NCI-H2107 treated with DMSO at 0.1 percent for 48 hours (cell line): ENCODE data around the gene CSMD2.

Experiments
- DNase-seq: peaks from one replicate; lab custom pipeline; 2025; ENCODE audit not compliant: unreplicated experiment; lab: John Stamatoyannopoulos, UW

CSMD2 gene

DNA sequence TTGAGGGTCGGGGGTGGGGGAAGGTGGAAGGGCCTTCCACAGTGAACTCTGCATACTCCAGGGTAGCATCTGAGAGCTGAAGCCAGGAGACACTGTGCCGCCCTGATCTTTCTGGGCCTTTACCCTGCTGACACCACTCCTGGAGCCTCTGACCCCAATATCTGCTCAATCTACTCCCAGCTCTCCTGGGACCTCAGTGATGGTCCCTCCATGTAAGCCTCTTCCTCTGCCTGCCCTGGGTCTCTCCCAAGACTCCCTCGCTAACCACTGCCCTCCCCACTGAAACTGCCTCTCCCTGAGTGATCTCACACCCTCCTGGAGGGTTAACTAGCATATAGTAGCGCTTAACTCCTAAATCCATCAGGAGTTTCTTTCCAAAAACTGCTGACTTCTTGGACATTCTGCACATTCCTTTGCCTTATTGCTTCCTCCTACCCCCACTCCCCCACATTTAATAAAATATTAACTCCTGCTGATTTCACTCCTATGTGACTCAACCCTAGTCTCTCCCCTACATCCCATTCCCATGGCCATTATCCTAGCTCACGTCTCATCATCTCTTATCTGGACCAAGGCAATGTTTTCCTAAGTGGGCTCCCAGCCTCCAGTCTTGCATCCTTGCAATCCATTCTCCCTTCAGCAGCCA lies 155.6 kb downstream of the CSMD2 start:
- DNase-seq = no peak

DNA sequence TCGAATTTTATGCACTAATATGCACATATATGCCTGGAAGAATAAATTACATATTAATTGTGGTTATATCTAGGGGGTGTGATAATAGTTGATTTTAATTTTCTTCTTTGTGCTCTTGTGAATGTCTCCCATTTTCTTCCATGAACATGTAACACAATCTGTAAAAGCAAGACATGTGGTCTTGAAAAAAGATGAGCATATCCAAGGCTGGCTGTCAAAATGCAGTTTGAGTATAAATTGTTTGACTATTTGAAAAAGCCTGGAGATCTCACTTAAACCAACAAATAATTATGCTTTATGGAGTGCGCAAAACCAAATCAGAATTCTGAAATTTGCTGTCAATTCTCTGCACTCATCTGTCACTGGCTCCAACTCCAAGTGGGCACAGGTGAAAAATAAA lies 157.3 kb downstream of the CSMD2 start:
- DNase-seq = no peak

DNA sequence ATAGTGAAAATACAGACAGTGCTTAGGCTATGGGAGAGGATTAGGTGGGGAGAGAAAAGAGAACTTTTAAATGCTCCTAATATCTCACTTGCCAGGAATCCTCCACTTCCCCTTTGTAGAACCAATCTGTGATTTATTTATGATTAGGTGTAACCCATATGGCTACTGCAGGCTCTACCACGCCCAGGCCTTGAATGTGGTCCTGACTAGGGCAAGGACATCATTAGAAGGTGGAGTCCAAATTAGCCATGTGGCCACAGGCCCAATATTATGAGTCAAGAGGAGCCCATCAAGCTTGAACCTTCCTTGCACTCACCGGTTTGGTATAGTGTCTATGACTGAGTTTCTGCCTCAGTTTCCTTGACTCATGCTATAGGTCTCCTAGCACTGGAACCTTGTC lies 159.7 kb downstream of the CSMD2 start:
- no peak for DNase-seq

DNA sequence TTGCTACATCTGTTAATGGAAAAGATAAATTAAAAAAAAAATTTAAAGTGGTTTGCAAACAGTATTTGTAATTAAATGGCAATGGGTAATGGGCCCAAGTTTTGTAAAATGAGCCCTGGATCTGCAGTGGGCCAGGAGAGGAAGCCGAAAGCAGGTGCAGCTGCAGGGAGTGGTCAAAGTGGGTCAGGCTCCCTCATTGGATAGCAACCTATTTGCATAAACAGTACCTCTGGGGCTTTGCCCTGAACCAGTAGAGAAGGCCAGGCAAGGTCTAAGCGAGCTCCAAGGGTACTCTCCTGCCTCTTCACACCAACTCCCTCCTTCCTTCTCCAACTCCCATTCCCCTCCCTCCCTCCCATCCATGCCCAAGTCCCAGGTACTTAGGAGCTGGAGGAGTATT lies 162.2 kb downstream of the CSMD2 start:
- DNase-seq = no peak

DNA sequence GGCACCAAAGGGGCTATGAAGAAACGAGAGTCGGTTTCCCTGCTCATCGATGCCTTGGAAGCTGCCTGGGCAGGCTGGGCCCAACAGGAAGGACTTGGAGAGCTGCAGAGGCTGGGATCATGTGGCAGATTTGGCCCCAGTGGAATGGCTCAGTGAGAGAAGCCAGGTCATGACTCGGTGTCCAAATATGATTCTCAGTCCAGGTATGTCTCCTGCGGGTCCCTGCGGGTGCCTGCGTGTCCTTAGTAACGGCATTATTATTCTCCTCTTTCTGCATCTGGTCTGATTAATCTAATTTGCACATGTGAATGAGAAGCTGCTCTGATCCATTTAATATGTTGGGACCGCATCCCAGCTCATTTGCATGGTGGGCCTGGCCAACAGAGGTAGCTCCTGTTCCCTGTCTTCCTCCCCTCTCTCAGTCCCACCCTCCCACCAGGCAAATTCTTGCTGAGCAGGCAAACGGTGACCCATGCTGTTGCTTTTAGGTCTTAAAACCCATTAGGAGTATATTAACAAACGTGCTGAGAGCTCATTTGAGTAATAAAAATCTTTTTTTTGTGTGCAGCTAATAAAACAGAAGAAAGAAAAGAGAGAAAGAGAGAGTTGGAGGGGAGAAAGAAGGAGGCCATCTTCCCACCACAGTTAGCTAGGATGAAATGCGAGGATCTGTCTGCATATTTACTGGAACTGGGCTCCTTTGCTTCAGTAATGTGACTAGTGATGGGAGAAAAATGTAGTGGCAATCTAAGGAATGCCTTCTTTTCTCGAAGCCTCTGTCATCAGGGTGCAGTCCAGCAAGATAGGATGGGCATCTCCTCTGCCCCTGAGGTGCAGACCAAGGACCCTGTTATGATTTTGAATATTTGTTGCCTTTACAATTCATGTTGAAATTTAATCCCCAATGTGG lies 167.6 kb downstream of the CSMD2 start:
- no peak for DNase-seq

DNA sequence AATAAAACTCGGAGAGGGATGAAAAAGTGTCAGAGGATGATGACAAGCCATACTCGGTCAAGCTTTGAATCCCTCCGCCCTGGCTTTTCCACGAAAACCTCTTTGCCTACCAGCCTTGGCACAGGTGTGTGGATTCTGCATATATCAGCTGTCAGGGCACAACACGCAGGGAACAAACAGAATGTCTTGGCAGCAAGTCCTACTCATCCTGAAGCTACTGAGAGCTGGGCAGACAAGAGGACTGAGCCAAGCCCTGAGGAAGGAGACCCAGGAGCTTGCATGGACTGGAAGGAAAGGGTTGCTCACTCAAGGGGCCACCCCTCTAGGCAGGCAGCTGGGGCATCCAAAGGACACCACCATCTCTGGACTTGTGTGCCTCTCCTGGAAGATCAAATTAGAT lies 168.7 kb downstream of the CSMD2 start:
- DNase-seq = no peak

DNA sequence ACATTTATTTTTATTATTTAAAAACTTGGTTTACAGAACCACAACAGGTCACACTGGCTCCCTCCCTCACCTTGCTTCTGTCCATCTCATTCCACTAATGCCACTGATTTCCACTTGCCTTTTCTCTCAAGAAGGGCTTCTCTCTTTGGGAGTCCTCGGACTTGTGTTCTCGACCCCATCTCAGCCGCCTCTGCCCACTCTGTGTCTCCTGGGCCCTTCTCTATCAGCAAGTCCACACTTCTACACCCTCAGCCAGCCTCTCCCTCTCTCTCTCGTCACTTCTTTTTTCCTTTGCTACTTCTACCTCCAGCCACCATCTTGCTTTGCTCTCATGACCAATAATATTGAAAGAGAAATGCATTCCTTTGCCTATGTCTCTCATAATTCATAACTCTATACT lies 171.7 kb downstream of the CSMD2 start:
- DNase-seq = no peak

DNA sequence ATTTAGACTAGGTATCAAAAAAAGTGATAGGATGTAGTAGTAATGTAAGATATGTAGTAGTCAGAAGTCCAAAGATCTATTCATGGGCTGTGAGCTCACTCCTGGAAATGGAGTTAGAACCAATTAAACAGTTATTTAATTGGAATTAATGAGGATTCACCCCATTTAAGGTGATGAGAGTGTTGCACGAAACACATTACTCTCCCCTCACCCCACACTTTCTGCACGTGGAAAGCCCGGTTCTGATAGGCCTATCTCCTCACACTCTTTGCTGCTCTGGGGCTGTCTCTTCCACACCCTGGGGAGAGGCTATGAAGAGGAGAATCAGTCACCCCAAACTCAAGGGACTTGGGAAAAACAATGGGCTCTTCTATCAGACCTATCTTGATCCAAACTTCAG lies 174.7 kb downstream of the CSMD2 start:
- DNase-seq = no peak

DNA sequence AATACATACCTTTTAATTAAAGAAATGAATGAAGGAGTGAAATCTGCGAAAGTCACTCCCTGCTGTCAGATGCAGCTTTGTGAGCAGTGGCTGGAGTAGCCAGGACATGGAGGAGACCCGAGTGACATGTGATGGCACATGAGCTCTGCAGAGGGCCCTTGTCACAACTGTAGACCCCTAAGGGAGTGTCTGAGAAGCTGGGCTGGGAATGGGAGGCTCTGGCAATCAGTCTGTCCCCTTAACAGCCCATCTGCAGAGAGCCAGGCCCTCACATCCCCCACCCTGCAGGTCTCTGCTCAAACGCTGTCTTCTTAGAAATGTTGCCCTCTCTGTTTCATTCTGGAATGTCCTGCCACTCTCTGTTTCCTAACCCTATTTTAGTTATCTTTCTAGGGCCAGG lies 176.9 kb downstream of the CSMD2 start:
- DNase-seq = no peak

DNA sequence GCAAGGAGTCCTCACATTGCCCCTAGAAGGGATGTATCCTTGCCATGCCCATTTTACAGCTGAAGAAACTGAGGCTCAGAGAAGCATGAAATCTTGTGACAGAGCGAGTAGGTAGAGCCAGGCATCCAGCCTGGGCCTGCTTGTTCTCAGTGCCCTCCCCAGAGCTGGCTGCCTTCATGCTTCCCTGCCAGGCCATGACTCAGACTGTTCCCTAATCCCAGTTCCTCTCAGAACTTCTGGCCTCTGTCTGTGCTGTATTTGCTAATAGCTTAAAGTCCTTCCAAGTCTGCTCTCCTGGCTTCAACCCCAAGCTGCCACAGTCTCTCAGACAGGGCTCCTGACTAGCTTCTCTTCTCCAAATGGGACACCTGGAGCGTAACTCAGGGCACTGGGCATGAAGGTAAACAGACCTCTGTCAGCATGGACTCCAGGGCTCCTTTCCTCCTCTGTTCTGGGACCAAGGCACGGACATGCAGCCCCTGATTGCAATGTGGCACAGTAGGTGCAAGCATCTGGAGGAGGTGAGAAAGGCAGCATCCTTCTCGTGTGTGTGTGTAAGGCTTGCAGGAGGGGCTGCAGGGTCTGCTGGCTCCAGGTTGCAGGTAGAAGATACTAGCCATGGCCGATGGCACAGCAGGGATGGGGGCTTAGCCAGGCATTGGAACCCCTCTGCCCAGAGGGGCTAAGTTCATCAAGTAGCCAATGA lies 178.5 kb downstream of the CSMD2 start:
- no peak for DNase-seq

DNA sequence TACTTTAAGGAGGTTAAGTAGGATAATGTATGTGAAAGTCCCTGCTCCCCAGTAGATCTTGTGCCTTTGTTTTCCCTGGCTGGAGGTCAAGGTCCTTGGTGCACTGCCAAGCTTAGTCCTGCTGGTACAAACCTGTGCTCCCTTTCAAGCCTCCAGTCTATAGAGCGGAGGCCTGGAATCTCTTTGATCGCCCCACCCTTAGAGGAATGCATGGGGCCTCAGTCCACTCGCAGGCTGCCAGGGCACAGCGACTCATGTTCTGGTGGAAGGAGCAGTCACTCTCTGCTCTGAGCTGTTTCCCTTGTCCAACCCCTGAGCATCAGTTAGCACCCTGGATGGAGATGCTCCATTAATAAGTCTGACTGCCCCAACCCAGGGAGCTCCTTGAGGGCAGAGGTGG lies 179.4 kb downstream of the CSMD2 start:
- DNase-seq = no peak

DNA sequence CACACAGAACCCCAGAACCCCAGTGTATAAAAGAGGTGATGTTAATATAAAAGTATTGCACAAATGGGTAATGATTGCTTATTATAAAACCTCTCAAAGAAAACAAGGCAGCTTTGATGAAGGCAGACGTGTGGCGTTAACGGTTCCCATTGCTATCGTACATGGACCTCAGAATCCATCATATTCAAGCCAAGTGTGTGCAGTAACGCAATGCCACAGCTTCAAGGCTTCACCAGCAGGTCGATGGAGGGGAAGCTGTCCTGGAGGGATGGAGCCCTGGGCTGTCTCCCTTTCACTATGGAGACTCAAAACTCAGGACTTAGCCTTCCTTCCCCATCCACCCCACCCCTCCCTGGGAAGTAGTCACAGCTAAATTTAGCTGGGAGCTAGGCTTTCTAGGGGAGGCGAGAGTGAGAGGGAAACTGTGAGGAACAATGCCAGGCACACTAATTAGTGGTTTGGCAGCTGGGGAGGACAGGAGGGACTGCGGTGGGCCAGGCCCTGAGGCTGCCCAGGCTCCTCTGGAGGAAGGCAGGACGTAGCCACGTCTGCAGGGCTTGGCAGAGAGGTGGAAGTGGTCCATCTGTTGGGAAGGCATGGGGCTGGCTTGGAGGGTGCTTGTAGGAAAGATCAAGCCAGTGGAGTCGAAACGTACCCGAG lies 180.0 kb downstream of the CSMD2 start:
- DNase-seq = no peak

DNA sequence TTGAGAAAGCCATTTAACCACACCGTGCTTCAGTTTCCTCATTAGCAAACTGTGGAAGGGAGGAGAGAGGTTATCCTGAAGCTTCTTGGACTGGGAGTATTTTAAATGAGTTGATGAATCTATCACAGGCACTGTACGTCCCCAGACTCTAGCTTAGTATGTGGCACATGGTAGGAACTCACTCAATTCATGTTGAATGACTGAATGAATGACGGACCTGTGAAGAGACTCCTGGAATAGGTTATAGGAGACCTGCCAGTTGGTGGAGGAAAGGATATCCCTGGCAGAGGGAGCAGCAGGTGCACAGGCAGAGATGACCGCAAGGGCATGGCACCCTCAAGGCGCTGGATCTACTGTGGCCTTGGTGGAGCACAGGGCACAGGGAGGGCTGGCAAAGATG lies 182.6 kb downstream of the CSMD2 start:
- no peak for DNase-seq

DNA sequence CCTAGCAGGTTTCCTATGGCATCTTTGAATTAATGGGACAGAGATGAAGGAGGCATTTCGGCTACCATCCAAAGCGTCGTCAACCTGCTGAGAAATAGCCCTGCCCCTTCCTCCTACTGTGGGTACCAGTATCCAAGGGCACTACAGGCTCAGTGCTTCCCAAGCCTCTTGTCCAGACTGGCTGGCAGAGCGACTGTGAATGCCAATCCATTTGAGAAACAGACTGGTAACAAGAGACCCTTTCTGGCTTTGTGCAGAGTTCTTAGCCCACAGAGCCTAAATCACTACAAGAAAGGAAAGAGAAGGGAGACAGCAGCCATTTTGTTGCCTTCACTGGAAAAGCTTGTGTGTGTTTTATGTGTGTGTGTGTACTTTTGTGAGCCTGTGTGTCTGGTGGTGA lies 185.7 kb downstream of the CSMD2 start:
- no peak for DNase-seq

DNA sequence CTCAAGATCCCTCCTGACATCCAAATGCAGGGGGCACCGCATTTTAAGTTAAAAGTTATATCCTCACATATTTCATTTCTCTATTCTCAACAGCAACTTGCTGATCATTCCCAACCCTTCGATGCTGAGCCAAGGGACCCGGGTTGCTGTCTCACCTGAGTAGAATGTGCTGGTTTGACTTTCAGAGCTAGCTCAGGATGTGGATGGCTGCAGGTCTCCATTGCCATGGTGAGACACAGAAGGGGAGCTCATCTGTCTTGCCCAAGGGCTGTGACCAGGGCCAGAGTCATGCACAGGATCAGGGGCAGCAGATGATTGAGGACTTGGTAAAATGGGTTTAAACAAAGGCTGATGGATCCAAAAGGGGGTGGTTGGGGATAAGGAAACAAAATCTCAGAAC lies 189.1 kb downstream of the CSMD2 start:
- DNase-seq = no peak

DNA sequence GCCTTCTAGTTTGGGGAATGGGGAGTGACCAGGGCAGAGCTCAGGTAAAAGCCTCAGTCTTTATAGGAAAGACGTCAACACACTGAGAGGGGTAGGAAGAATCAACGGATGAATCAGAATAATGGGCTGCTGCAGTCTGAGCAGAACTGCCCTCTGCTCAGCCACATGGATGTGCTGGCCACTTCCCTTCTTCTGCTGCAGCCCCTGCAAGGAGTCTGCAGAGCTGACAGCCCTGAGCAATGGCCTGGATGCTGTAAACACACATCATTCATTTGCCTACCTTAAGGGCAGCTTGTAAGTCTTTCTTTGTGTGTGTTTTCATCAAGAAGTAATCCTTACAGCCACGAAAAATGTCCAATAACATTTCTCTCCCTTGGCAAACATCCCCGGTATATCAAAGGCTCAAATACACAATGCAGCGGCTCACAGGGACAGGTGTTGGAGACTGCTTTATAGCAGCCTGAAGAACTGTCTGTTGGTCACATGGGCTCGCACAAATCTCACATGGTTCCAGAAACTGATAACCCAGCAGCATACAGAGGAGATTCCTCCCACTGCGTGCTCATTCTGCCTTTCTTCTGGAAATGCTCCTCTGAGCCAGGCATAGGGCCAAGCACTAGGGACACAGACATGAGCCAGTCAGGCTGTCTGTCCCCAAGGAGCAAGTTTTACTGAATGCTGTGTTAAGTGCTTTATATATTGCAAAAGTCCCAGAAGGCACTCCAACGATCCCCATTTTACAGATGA lies 191.1 kb downstream of the CSMD2 start:
- no peak for DNase-seq

DNA sequence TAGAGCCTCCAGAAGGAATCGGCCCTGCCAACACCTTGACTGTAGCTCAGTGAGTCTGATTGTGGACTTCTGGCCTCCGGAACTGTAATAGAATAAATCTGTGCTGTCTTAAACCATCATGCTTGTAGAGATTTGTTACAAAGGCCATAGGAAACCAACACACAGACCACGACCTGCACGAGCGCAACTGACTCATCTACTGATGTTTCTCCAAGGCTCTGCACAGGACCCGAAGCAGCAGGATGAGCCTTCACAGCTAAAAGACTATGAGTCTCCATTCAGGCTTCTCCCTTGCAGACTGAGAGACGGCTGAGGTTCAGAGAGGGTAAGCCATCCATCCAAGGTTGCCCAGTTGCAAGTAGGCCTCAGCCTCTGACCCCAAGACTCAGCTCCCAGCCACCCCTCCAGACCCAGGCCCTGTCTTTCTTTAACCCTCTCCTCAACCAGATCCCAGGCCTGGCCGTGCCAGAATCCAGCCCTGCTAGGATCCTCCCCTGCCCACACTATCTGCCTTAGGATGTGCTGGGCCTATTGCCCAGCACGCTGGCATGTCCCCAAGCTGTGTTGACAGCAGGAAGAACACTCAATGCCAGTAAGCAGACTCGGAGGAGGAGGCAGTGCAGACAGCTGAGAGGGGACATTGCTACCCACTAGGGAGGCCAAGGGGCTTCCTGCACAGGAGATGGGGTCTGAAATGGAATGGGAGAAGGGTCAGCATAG lies 192.2 kb downstream of the CSMD2 start:
- DNase-seq = no peak

DNA sequence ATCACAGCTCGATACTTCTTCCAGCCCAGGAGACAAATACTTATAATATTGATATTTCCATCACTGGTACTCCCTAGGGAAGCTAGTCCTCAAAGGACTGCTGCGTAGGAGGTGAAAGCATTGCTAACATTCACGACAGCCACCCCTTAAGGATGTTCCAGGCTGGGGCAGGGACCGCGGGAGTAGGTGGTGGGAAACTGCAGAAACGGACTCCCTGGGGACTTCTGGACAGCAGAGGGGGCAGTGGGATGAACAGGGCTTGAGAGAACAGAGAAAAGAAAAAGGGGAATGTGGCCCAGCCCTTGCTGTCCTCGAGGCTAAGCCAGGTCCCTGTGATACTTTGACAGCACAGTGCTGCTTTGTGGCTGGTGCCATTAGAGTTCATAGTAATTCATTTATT lies 193.1 kb downstream of the CSMD2 start:
- DNase-seq = no peak

DNA sequence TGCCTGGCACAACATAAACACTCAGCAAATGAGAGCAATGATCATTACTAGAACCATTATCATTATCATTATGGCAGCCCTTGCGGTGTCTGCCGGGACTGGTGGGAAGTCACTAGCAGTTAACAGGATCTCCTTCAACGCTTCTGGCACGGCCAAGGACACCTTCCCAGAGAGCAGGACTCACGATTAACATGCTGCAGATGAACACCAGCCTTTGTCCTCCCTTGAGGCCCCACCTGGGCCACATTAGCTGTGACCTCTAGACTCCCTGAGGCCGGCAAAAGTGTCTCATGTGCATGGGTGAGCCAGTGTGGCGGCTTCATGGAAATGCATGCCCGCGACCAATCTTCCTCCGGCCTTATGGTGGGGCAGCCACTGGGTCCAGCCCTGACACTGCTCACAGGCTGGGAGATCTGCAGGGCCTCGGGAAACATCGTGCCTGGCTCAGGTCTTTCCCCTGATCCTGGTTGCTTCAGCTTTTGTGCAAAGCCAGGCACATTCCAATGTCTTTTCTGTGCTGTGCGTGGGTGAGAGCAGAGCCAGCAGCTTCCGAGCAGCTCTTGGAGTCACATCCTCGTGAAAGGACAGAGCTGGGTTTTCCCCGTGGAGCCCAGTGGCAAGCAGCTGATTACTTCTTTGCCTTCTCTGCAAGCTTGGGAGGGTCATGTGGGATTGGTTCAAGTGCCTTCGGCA lies 193.9 kb downstream of the CSMD2 start:
- DNase-seq = no peak
